ENCODE data around the gene A2M. TPM values are rescaled to one million over a fixed set of nuclear protein-coding genes. Genes with fewer than 3 reads are reported as not detected.

The A2M gene
- total and polyA plus RNA-seq, 4 experiments from 2014 or later = 3.0 to 3.2 (median 3.1) TPM; not detected in 1

DNA sequence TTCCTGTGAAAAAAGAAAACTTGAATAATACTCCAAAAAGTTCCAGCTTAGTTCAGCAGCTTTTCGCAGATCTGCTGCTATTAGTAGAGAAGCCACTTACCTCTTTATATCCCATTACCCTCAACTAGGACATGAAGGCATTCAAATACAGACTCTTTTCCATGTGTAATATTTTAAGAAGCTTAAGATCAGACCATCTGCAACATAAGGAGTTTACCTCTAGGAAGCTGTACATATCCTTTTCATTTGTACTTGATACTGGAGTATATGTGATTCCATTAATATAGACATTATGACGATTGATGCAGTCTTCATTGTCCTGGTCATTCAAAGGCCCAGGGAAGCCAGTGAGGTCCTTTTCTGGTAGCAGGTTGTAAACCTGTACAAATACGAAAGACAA, 20.4 kb downstream of the A2M start:
- peaks cover 7 to 35% of the 10 kb centered on the region in 2 donors for H3K36me3 Mint-ChIP-seq

GRCh38 chr12:9094512-9095206, 21.1 kb downstream of the A2M start:
- Mint-ChIP-seq H3K9me3 (no peaks in the 10 kb centered on the region), H3K27me3 (no peaks in the 10 kb centered on the region), H3K27ac (no peak overlapping the region), H3K36me3 (peaks cover 7 to 32% of the 10 kb centered on the region in 2 donors), H3K4me3 (peak overlapping the region in 1 of 8 donors; percentile 17), H3K4me1 (peaks cover 0 to 7% (median 0%) of the 10 kb centered on the region in 4 donors)
- no peak overlapping the region for H3K27ac ChIP-seq (ENCODE audit: low read depth, low read length)
- no peak for DNase-seq
- H3K4me3 ChIP-seq (ENCODE audit: low read length in 2 of 2) = no peak overlapping the region
- intact Hi-C loops (cut with micrococcal nuclease) = no loop called here
- no peaks in the 10 kb centered on the region for H3K4me1 ChIP-seq (ENCODE audit: insufficient read depth, low read length)
- ChIA-PET POLR2A (ENCODE audit: partially characterized antibody) (no interaction called here), CTCF (ENCODE audit: partially characterized antibody) (interaction anchor here (0.8 kb wide), 1 partner anchor 204 kb away, joined by 3 read pairs; no protein-coding TSS in a partner anchor)
- H3K27me3 ChIP-seq (ENCODE audit: insufficient read depth, low read length) = no peaks in the 10 kb centered on the region
- no peaks in the 10 kb centered on the region for H3K36me3 ChIP-seq (ENCODE audit: insufficient read depth, low read length)
- no peaks in the 10 kb centered on the region for H3K9me3 ChIP-seq (ENCODE audit: control insufficient read depth in 1 of 2, low read length in 2 of 2)

More for the DNA sequence above, 20.4 kb downstream of the A2M start:
- H3K27ac ChIP-seq (ENCODE audit: low read depth, low read length) = no peak overlapping the region
- no peak overlapping the region for H3K27ac Mint-ChIP-seq
- CTCF ChIA-PET (ENCODE audit: partially characterized antibody) = interaction anchor here (0.8 kb wide), 1 partner anchor 205 kb away, joined by 3 read pairs; no protein-coding TSS in a partner anchor
- POLR2A ChIA-PET (ENCODE audit: partially characterized antibody) = no interaction called here
- no peaks in the 10 kb centered on the region for H3K9me3 Mint-ChIP-seq
- H3K36me3 ChIP-seq (ENCODE audit: insufficient read depth, low read length) = no peaks in the 10 kb centered on the region
- H3K4me1 ChIP-seq (ENCODE audit: insufficient read depth, low read length) = no peaks in the 10 kb centered on the region
- no peaks in the 10 kb centered on the region for H3K27me3 Mint-ChIP-seq
- H3K9me3 ChIP-seq (ENCODE audit: control insufficient read depth in 1 of 2, low read length in 2 of 2) = no peaks in the 10 kb centered on the region
- peaks cover 0 to 7% (median 0%) of the 10 kb centered on the region in 4 donors for H3K4me1 Mint-ChIP-seq
- H3K4me3 ChIP-seq (ENCODE audit: low read length in 2 of 2) = no peak overlapping the region
- intact Hi-C loops (cut with micrococcal nuclease) = no loop called here
- H3K4me3 Mint-ChIP-seq = no peak overlapping the region
- H3K27me3 ChIP-seq (ENCODE audit: insufficient read depth, low read length) = no peaks in the 10 kb centered on the region
- no peak for DNase-seq

DNA sequence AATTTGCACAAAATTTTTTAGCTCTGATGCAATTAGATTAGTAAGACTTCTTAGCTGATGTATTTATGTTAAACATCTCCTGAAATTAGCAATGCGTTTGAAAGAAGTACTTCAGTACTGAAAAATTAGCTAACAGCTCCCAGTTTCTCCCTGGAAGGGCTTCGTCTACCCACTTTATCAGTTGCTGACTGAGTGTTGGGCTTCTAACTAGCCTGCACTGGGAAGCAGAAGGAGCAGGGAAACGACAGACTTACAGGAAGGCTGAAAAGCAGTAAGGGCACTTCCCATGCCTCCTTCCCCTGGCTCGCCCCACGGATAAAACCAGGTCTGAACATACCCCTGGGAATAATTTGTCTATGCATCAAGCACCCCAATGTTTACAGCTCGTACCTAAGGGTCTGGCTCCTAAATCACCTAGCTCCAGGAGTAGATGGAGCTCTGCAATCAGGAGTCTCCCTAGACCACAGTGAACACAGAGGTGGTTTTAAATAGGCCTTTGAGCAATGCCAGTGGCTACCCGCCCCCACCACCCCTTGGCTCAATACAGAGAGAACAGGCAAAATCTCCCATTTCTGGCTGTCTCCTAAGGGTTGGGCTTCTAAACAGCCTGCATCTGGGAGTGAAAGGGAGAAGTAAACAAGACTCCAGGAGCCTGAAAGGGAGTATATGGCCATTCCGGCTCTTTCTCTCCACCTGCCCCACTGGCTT, 23.7 kb downstream of the A2M start:
- no peak overlapping the region for H3K27ac ChIP-seq (ENCODE audit: low read depth, low read length)
- no peaks in the 10 kb centered on the region for H3K4me1 ChIP-seq (ENCODE audit: insufficient read depth, low read length)
- Mint-ChIP-seq H3K4me1 (peaks cover 0 to 9% (median 0%) of the 10 kb centered on the region in 4 donors), H3K9me3 (no peaks in the 10 kb centered on the region), H3K36me3 (peaks cover 0 to 22% of the 10 kb centered on the region in 2 donors), H3K4me3 (no peak overlapping the region), H3K27me3 (no peaks in the 10 kb centered on the region), H3K27ac (no peak overlapping the region)
- no peak overlapping the region for H3K4me3 ChIP-seq (ENCODE audit: low read length in 2 of 2)
- H3K27me3 ChIP-seq (ENCODE audit: insufficient read depth, low read length) = no peaks in the 10 kb centered on the region
- intact Hi-C loops (cut with micrococcal nuclease) = no loop called here
- H3K36me3 ChIP-seq (ENCODE audit: insufficient read depth, low read length) = no peaks in the 10 kb centered on the region
- no peak for DNase-seq
- ChIA-PET CTCF (ENCODE audit: partially characterized antibody) (interaction anchor here (0.9 kb wide), 1 partner anchor 41 kb away, joined by 3 read pairs; no protein-coding TSS in a partner anchor), POLR2A (ENCODE audit: partially characterized antibody) (no interaction called here)
- no peaks in the 10 kb centered on the region for H3K9me3 ChIP-seq (ENCODE audit: control insufficient read depth in 1 of 2, low read length in 2 of 2)

- Mint-ChIP-seq H3K27ac (peak overlapping the region in 3 of 7 donors; percentile 26 to 62 (median 35)), H3K9me3 (no peaks in the 10 kb centered on the region), H3K36me3 (peaks cover 0 to 14% of the 10 kb centered on the region in 2 donors), H3K27me3 (no peaks in the 10 kb centered on the region), H3K4me3 (no peak overlapping the region), H3K4me1 (peaks cover 0 to 9% (median 0%) of the 10 kb centered on the region in 4 donors)
- intact Hi-C loops (cut with micrococcal nuclease) = no loop called here
- Histone ChIP-seq H3K4me1 (ENCODE audit: insufficient read depth, low read length) (no peaks in the 10 kb centered on the region), H3K27ac (ENCODE audit: low read depth, low read length) (no peak overlapping the region), H3K36me3 (ENCODE audit: insufficient read depth, low read length) (no peaks in the 10 kb centered on the region), H3K4me3 (ENCODE audit: low read length in 2 of 2) (no peak overlapping the region), H3K27me3 (ENCODE audit: insufficient read depth, low read length) (no peaks in the 10 kb centered on the region), H3K9me3 (ENCODE audit: control insufficient read depth in 1 of 2, low read length in 2 of 2) (no peaks in the 10 kb centered on the region)
- ChIA-PET POLR2A (ENCODE audit: partially characterized antibody) (no interaction called here), CTCF (ENCODE audit: partially characterized antibody) (no interaction called here)
- no peak for DNase-seq
Measured at GRCh38 chr12:9090220-9090619, 25.5 kb downstream of the A2M start.

DNA sequence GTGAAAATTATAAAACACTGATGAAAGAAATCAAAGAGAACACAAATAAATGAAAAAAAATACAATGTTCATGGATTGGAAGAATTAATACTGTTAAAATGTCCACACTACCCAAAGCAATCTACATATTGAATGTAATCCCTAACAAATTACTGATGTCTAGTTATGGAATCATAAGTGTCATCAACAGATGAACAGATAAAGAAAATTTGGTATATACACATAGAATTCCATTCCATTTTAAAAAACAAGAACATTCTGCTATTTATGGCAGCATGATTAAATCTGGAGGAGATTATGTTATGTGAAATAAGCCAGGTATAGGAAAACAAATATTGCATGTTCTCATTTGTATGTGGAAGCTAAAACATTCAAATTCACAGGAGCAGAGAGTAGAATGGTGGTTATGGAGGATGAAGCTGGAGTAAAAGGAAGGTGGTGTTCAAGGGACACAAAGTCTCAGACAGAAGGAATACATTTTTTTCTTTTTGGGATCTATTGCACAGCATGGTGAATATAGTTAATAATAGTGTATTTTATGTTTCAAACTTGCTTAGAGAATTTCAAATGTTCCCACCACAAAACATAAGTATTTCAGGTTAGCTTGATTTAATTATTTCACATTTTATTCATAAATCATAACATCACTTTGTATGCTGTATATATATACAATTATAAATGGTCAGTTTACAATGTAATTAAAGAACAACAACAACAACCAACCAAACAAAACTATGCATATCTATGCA, 28.5 kb downstream of the A2M start:
- CTCF ChIA-PET (ENCODE audit: partially characterized antibody) = interaction anchor here (1.2 kb wide), 1 partner anchor 14 kb away, joined by 3 read pairs; no protein-coding TSS in a partner anchor
- POLR2A ChIA-PET (ENCODE audit: partially characterized antibody) = no interaction called here
- Histone ChIP-seq H3K4me1 (ENCODE audit: insufficient read depth, low read length) (no peaks in the 10 kb centered on the region), H3K36me3 (ENCODE audit: insufficient read depth, low read length) (no peaks in the 10 kb centered on the region), H3K9me3 (ENCODE audit: control insufficient read depth in 1 of 2, low read length in 2 of 2) (no peaks in the 10 kb centered on the region), H3K27me3 (ENCODE audit: insufficient read depth, low read length) (no peaks in the 10 kb centered on the region), H3K4me3 (ENCODE audit: low read length in 2 of 2) (no peak overlapping the region), H3K27ac (ENCODE audit: low read depth, low read length) (no peak overlapping the region)
- Mint-ChIP-seq H3K4me1 (peaks cover 0 to 3% (median 1%) of the 10 kb centered on the region in 4 donors), H3K36me3 (peaks cover 9 to 16% of the 10 kb centered on the region in 2 donors), H3K4me3 (no peak overlapping the region), H3K27me3 (peaks cover 0 to 2% of the 10 kb centered on the region in 2 donors), H3K27ac (peak overlapping the region in 1 of 7 donors; percentile 23), H3K9me3 (peaks cover 0 to 19% (median 12%) of the 10 kb centered on the region in 8 donors)
- no peak for DNase-seq
- intact Hi-C loops (cut with micrococcal nuclease) = no loop called here

DNA sequence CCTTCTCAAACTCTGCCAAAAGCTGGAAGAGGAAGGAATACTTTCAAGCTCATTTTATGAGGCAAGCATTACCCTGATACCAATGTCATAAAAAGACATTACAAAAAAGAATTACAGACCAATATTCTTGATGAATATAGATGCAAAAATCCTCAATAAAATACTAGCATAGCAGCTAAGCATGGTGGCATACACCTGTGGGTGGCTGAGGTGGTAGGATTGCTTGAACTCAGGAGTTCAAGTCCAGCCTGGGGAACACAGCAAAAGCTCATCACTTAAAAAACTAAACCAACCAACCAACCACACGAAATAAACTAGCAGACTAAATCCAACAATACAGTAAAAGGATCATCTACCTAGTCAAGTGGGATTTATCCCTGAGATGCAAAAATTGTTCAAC, 29.6 kb downstream of the A2M start:
- Histone ChIP-seq H3K27ac (ENCODE audit: low read depth, low read length) (no peak overlapping the region), H3K4me3 (ENCODE audit: low read length in 2 of 2) (no peak overlapping the region), H3K4me1 (ENCODE audit: insufficient read depth, low read length) (no peaks in the 10 kb centered on the region), H3K36me3 (ENCODE audit: insufficient read depth, low read length) (no peaks in the 10 kb centered on the region), H3K9me3 (ENCODE audit: control insufficient read depth in 1 of 2, low read length in 2 of 2) (no peaks in the 10 kb centered on the region), H3K27me3 (ENCODE audit: insufficient read depth, low read length) (no peaks in the 10 kb centered on the region)
- intact Hi-C loops (cut with micrococcal nuclease) = no loop called here
- Mint-ChIP-seq H3K27ac (no peak overlapping the region), H3K36me3 (peaks cover 16 to 24% of the 10 kb centered on the region in 2 donors), H3K9me3 (peaks cover 0 to 22% (median 17%) of the 10 kb centered on the region in 8 donors), H3K4me3 (no peak overlapping the region), H3K4me1 (peaks cover 0 to 5% (median 3%) of the 10 kb centered on the region in 4 donors), H3K27me3 (peaks cover 0 to 2% of the 10 kb centered on the region in 2 donors)
- ChIA-PET POLR2A (ENCODE audit: partially characterized antibody) (no interaction called here), CTCF (ENCODE audit: partially characterized antibody) (no interaction called here)
- DNase-seq = no peak

- peaks cover 0 to 5% (median 5%) of the 10 kb centered on the region in 4 donors for H3K4me1 Mint-ChIP-seq
- H3K27me3 ChIP-seq (ENCODE audit: insufficient read depth, low read length) = no peaks in the 10 kb centered on the region
- peaks cover 0 to 22% (median 19%) of the 10 kb centered on the region in 8 donors for H3K9me3 Mint-ChIP-seq
- no peaks in the 10 kb centered on the region for H3K9me3 ChIP-seq (ENCODE audit: control insufficient read depth in 1 of 2, low read length in 2 of 2)
- intact Hi-C loops (cut with micrococcal nuclease) = no loop called here
- ChIA-PET CTCF (ENCODE audit: partially characterized antibody) (interaction anchor here (1.1 kb wide), 1 partner anchor 9 kb away, joined by 3 read pairs; no protein-coding TSS in a partner anchor), POLR2A (ENCODE audit: partially characterized antibody) (no interaction called here)
- no peak overlapping the region for H3K4me3 Mint-ChIP-seq
- H3K4me1 ChIP-seq (ENCODE audit: insufficient read depth, low read length) = no peaks in the 10 kb centered on the region
- H3K4me3 ChIP-seq (ENCODE audit: low read length in 2 of 2) = no peak overlapping the region
- DNase-seq = no peak
- H3K27me3 Mint-ChIP-seq = peaks cover 0 to 2% of the 10 kb centered on the region in 2 donors
- H3K27ac Mint-ChIP-seq = peak overlapping the region in 2 of 7 donors; percentile 22 to 29
- no peak overlapping the region for H3K27ac ChIP-seq (ENCODE audit: low read depth, low read length)
- peaks cover 18 to 28% of the 10 kb centered on the region in 2 donors for H3K36me3 Mint-ChIP-seq
- no peaks in the 10 kb centered on the region for H3K36me3 ChIP-seq (ENCODE audit: insufficient read depth, low read length)
Measured at GRCh38 chr12:9084417-9084816, 31.3 kb downstream of the A2M start.
